PC-3 (cell line): ENCODE measurements around the gene SLC2A13.

ENCODE experiments used
- EZH2 ChIP-seq: fragments of 300-600 bp; sonication (generic); IDR thresholded peaks from one replicate; pipeline ENCODE4 v1.6.1; 2017; ENCODE audit warnings: antibody characterized with exemption, mild to moderate bottlenecking, low read length; ENCODE audit not compliant: unreplicated experiment
- EZH2phosphoT487 ChIP-seq: fragments of 300-600 bp; sonication (generic); IDR thresholded peaks from 2 replicates; pipeline ENCODE4 v1.6.1; 2018; ENCODE audit warnings: mild to moderate bottlenecking, antibody characterized with exemption, low read length, borderline replicate concordance
- TF ChIP-seq, protein P1 (sequence below): fragments of 300-600 bp; sonication (generic); conservative IDR thresholded peaks from 2 replicates; pipeline ENCODE4 v1.5.1; 2017; ENCODE audit warnings: antibody characterized with exemption, low read depth, mild to moderate bottlenecking, low read length

DNA sequence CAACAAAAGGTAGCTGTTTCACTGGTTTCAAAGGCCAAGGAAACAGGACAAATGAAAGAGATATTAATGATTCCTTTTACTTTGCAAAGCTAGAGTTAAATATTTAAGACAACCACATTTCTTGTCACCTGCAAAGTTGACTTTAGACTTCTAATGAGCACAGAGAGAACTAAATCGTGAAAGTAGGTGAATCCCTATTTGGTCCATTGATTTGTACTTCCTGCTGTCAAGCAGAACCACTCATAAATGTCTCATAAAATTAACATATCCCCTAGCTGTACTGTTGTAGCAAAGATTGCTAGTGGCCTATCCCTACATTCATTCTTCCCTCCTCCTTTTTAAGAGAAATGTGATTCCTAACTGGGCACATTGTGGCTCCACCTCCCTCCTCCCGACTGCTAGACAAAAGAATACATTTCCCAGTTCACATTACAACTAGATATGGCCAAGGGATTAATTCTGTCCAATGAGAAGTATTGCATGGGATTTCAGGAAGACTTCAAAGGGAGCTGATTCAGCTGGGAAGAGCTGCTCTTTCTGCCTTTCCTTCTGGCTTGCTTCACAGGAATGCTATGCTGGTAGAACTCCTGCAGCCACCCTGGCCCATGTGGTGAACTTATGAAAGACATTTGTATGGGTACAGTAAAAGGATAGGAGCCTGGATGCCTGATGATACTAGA, 258.8 kb downstream of the SLC2A13 start:
- TF ChIP-seq, protein P1, sequence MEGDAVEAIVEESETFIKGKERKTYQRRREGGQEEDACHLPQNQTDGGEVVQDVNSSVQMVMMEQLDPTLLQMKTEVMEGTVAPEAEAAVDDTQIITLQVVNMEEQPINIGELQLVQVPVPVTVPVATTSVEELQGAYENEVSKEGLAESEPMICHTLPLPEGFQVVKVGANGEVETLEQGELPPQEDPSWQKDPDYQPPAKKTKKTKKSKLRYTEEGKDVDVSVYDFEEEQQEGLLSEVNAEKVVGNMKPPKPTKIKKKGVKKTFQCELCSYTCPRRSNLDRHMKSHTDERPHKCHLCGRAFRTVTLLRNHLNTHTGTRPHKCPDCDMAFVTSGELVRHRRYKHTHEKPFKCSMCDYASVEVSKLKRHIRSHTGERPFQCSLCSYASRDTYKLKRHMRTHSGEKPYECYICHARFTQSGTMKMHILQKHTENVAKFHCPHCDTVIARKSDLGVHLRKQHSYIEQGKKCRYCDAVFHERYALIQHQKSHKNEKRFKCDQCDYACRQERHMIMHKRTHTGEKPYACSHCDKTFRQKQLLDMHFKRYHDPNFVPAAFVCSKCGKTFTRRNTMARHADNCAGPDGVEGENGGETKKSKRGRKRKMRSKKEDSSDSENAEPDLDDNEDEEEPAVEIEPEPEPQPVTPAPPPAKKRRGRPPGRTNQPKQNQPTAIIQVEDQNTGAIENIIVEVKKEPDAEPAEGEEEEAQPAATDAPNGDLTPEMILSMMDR = no peak
- TF ChIP-seq EZH2phosphoT487 (no peak), EZH2 (no peak)
